ENCODE measurements around the gene EDN3. TPM values are rescaled to one million over a fixed set of nuclear protein-coding genes. Genes with fewer than 3 reads are reported as not detected.

Gene EDN3
- total RNA-seq, 6 experiments from 2014 or later, result not detected

DNA sequence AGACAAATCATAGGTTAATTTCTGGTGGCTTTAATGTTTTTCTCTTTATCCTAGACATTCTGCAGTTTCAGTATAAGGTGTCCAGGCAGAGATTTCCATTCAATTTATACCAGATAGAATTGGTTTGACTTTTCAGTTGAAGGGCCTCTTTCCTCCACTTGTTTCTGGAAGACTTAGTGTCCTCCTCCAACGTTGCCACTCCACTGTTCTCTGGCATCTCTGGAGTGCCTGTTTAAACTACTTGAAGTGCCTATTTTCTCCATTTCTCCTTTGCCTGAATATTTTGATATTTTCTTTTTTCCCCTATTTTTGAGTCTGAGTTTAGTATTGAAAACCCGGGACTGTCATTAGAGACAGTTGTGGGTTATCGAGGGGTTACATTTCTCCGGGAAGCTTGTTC is 27.7 kb downstream of the EDN3 start:
- H3K27me3 Mint-ChIP-seq (ENCODE audit: insufficient read depth), result peaks cover 5% of the 10 kb centered on the region; the same call in 1 of the 2 replicates
- peaks cover 48% of the 10 kb centered on the region for H3K9me3 Mint-ChIP-seq

DNA sequence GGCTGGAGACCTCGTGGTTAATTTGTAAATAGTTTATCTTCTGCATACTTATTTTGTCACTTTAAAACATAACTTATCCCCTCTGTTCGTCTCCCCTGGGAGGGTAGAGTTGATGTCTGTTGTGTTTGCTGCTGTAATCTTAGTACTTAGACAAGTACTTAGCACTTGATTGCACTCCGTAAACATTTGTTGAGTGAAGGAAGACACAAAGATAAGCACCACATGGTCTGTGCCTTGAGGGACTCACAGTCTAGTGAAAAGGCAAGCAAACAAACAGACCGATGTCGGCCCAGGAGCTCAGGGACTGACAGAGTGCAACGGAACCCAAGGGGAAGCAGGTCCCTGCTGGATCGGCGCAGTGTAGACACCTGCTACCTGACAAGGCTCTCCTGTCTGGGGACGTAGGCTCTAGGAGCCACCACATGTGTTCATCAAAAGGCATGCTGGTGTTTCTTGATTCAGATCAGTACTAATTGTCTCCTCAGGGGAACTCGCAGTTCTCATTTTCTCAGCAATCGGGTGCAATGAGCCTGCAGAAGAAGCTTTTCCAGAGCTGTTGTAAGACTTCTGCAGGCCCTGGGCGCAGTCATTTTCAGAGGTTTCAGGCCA is 31.4 kb downstream of the EDN3 start:
- Mint-ChIP-seq H3K9me3 (peaks cover 36% of the 10 kb centered on the region), H3K27ac (no peak overlapping the region), H3K4me1 (ENCODE audit: low read depth) (no peaks in the 10 kb centered on the region), H3K27me3 (ENCODE audit: insufficient read depth) (peaks cover 2% of the 10 kb centered on the region; the same call in 1 of the 2 replicates), H3K36me3 (ENCODE audit: low read depth) (no peaks in the 10 kb centered on the region), H3K4me3 (no peak overlapping the region)
- TF ChIP-seq, protein P1, sequence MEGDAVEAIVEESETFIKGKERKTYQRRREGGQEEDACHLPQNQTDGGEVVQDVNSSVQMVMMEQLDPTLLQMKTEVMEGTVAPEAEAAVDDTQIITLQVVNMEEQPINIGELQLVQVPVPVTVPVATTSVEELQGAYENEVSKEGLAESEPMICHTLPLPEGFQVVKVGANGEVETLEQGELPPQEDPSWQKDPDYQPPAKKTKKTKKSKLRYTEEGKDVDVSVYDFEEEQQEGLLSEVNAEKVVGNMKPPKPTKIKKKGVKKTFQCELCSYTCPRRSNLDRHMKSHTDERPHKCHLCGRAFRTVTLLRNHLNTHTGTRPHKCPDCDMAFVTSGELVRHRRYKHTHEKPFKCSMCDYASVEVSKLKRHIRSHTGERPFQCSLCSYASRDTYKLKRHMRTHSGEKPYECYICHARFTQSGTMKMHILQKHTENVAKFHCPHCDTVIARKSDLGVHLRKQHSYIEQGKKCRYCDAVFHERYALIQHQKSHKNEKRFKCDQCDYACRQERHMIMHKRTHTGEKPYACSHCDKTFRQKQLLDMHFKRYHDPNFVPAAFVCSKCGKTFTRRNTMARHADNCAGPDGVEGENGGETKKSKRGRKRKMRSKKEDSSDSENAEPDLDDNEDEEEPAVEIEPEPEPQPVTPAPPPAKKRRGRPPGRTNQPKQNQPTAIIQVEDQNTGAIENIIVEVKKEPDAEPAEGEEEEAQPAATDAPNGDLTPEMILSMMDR (IDR thresholded peaks at IDR 0.05), result no peak
- DNase-seq, result no peak

More for the DNA sequence above, 27.7 kb downstream of the EDN3 start:
- Mint-ChIP-seq H3K27ac (no peak overlapping the region), H3K36me3 (ENCODE audit: low read depth) (peaks cover 4% of the 10 kb centered on the region; the same call in 1 of the 2 replicates), H3K4me1 (ENCODE audit: low read depth) (no peaks in the 10 kb centered on the region), H3K4me3 (no peak overlapping the region)
- TF ChIP-seq, protein P1 (IDR thresholded peaks at IDR 0.05), result no peak
- no peak for DNase-seq

DNA sequence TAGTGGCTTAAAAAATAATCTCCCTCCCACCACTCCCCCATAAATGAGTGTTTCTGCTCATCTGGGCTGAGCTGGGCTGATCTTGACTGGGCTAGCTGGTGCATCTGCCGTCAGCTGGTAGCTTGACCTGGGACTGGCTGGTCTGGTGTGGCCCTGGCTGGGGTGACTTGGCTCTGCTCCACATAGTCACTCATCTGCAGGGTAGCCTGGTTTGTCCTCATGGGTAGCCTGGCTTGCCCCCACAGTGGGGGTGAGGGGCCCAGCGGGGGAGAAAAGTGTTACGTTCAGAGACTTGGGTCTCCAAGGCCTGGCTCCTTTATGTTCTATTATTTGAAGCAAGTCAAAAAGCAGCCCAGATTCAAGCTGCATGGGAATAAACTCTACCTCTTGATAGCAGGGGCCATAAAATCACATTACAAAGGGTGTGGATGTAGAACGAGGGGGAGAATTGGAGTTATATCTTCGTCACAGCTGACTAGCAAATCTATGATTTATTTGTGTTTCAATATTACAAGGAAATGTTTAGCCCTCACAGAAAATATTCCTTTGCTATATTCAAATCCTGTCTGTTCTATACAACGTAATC is 32.9 kb downstream of the EDN3 start:
- Mint-ChIP-seq H3K4me3 (no peak overlapping the region), H3K4me1 (ENCODE audit: low read depth) (no peaks in the 10 kb centered on the region), H3K36me3 (ENCODE audit: low read depth) (no peaks in the 10 kb centered on the region), H3K27ac (no peak overlapping the region), H3K27me3 (ENCODE audit: insufficient read depth) (peaks cover 2% of the 10 kb centered on the region; the same call in 1 of the 2 replicates), H3K9me3 (peaks cover 28% of the 10 kb centered on the region)
- no peak for DNase-seq
- TF ChIP-seq, protein P1 (IDR thresholded peaks at IDR 0.05), result no peak

DNA sequence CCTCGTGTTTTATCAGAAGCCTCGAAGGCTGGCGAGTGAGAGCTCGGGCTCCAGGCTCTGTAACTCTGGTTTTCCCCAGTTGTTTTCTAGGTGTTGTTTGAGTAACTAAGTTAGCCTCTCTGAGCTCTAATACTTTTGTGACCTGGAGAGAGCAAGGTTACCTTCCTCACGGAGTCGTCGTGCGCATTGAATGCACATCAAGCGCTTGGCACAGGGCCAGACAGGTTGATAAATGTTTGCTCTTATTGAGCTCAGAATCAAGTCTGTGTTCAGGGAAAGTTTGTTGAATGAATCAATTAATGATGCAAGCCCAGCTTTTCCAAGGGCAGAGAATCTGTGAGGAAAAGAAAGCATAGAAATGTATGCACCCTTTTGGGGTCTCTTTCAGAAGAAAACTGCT is 33.5 kb downstream of the EDN3 start:
- TF ChIP-seq, protein P1 (IDR thresholded peaks at IDR 0.05), result no peak
- H3K27ac Mint-ChIP-seq, result no peak overlapping the region
- H3K36me3 Mint-ChIP-seq (ENCODE audit: low read depth), result no peaks in the 10 kb centered on the region
- peaks cover 27% of the 10 kb centered on the region for H3K9me3 Mint-ChIP-seq
- peaks cover 2% of the 10 kb centered on the region; the same call in 1 of the 2 replicates for H3K27me3 Mint-ChIP-seq (ENCODE audit: insufficient read depth)
- no peak overlapping the region for H3K4me3 Mint-ChIP-seq
- H3K4me1 Mint-ChIP-seq (ENCODE audit: low read depth), result no peaks in the 10 kb centered on the region
- no peak for DNase-seq

DNA sequence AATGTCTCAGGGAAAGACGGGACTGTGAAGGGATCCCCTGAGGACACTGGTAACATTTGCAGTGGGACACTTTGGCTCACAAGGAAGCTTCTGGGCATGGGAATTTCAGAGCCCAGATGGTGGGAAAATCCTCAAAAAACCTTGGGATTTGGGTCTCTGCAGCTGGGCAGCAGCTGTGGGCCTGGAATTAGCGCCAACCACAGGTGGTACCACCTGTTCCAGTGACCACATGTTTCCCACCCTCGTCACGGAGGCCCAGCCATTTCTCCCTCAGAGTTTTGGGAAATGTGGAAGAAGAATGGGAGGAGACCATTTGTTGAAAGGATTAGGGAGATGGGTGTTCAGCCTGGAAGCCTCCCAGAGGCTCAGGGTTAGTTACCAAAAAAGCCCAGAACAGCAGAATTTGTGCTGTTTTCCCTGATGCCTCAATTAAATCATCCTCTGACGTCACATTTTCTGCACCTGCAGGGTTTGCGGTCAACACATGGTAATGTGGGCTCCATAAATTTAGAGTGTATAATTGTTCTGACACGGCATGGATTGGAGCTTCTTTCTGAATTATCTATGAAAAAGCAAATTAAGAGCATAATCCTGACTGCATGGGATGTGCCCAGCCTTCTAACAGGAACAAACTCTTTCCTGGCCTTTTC is 34.4 kb downstream of the EDN3 start:
- TF ChIP-seq, protein P1 (IDR thresholded peaks at IDR 0.05), result no peak
- no peak overlapping the region for H3K4me3 Mint-ChIP-seq

More for the DNA sequence above, 34.4 kb downstream of the EDN3 start:
- Mint-ChIP-seq H3K27me3 (ENCODE audit: insufficient read depth) (peaks cover 2% of the 10 kb centered on the region; the same call in 1 of the 2 replicates), H3K36me3 (ENCODE audit: low read depth) (no peaks in the 10 kb centered on the region), H3K27ac (no peak overlapping the region), H3K4me1 (ENCODE audit: low read depth) (no peaks in the 10 kb centered on the region), H3K9me3 (peaks cover 27% of the 10 kb centered on the region)
- DNase-seq, result no peak
